B cell (primary cell): ENCODE measurements around the gene FAM120B.

Source experiments
- CTCF ChIP-seq: fragments of 200-600 bp; IDR thresholded peaks from one replicate; pipeline ENCODE4 v1.8.0; 2022; ENCODE audit warnings: antibody characterized with exemption, mild to moderate bottlenecking
- EZH2 ChIP-seq: IDR thresholded peaks from 2 replicates; pipeline ENCODE4 v1.6.1; 2012; ENCODE audit warnings: borderline replicate concordance, low read depth, mild to moderate bottlenecking, moderate library complexity, low read length; ENCODE audit not compliant: insufficient read depth, poor library complexity, severe bottlenecking

DNA sequence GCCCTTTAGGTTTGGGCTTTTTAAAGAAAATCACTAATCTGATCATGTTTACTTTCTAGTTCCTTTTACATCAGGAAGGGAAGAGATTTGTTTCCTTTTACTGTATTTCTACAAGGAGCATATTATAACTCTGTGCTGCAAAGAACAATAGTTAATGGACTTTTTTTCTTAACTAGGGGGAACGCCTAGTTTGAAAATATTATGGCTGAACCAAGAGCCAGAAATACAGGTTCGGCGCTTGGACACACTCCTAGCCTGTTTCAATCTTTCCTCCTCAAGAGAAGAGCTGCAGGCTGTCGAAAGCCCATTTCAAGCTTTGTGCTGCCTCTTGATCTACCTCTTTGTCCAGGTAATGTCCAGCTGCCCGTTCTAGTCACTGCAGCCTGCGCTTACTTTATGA, 41.4 kb downstream of the FAM120B start:
- TF ChIP-seq CTCF (no peak), EZH2 (no peak)
